CD4-positive, alpha-beta T cell treated with Interleukin-4 for 1 hour (primary cell): Measurements from ENCODE around the gene ZFPM1.

ENCODE experiments used
- DNase-seq, 2 donors: peaks; one replicate each; pipeline ENCODE4 v3.0.0-alpha.2; 2020 to 2022

ZFPM1 gene

DNA sequence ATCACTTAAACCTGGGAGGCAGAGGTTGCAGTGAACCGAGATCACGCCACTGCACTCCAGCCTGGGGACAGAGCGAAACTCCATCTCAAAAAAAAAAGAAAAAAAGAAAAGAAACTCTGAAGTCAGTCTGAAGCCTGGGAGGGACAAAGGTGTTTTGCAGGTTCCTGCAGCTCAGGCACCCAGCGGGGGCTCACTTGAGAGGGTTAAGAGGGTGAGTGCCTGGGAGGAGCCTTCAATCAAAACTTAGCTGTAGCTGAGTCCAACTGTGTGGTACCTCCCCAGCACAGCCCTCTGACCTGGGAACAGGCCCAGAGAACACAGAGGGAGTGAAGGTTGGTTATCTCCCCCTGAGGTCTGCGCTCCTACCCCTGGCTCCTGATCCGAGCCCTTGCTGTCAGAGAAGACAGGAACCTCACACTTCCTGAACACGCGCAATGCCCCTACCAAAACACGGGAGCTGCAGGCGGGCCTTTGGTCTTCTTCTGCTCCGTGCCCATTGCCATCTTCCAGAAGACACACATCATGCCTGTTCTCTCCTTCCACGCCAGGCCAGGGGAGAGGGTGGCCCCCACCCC is 96.7 kb downstream of the ZFPM1 start:
- DNase-seq = no peak

DNA sequence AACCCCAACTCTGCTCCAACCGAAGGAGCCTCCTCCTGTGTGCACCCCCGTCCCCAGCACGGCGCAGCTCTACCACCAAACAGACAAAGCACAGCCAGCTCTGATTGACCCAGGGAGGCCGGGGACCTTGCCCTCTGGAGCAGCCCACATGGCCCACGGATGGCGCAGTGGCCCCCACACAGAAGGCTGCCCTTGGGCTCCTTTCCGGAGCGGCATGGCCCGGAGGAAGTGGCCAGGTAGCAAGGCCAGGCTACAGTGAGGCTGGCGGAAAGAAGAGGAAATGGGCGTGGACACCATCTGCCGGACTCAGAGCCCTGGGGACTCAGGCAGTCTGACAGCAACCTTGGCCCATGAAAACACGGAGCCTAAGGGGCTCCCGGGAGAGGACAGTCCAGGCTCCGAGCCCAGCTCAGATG is 97.2 kb downstream of the ZFPM1 start:
- DNase-seq = no peak

DNA sequence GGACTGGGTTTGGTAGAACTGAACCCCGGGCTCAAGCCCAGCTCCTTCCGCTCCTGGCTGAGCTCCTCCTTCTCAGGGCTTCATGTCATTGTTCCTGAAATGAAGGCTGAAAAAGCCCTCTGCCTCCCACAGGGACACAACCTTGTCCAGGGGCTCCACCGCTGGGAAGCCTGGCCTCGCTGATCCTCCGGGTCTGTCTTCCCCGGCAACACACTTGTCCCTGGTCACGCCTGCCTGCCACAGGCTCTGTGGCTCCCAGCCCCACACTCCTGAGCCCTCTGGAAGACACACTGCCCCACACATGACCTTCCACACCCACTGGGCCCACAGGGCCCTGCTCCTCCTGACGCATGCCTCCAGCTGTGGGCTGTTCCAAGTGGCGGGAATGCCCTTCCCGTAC is 99.1 kb downstream of the ZFPM1 start:
- DNase-seq = no peak

- DNase-seq = no peak
Observed at GRCh38 chr16:88552815-88553214, 99.7 kb downstream of the ZFPM1 start.

- DNase-seq = no peak
Observed at GRCh38 chr16:88553739-88554138, 100.7 kb downstream of the ZFPM1 start.

DNA sequence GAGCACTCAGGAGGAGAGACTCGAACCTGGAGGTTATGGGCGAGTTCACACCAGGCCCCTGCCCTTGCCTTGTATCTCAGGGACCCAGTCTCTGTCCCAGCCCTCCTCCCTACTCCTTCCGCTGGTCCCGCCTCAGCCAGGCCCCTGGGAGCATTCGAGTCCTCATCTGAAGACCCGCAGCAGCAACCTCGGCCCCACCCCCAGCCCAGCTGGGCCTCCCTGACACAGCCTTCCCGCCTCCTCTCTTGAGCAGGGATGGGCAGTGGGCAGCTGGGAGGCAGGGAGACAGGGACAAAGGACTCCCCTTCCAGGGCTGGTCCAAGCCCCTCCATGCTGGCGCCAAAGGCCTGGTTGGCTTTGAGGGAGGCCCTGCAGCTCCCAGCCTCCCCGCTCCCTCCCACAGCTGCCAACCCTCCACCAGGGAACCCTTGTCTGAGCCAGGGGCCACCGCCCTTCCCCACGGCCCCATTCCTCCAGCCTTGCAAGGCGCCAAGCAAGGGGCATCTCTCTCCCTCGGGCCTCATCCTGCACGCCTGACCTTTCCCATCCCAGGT is 101.7 kb downstream of the ZFPM1 start:
- DNase-seq = no peak

GRCh38 chr16:88556294-88556988 is 103.4 kb downstream of the ZFPM1 start:
- no peak for DNase-seq

DNA sequence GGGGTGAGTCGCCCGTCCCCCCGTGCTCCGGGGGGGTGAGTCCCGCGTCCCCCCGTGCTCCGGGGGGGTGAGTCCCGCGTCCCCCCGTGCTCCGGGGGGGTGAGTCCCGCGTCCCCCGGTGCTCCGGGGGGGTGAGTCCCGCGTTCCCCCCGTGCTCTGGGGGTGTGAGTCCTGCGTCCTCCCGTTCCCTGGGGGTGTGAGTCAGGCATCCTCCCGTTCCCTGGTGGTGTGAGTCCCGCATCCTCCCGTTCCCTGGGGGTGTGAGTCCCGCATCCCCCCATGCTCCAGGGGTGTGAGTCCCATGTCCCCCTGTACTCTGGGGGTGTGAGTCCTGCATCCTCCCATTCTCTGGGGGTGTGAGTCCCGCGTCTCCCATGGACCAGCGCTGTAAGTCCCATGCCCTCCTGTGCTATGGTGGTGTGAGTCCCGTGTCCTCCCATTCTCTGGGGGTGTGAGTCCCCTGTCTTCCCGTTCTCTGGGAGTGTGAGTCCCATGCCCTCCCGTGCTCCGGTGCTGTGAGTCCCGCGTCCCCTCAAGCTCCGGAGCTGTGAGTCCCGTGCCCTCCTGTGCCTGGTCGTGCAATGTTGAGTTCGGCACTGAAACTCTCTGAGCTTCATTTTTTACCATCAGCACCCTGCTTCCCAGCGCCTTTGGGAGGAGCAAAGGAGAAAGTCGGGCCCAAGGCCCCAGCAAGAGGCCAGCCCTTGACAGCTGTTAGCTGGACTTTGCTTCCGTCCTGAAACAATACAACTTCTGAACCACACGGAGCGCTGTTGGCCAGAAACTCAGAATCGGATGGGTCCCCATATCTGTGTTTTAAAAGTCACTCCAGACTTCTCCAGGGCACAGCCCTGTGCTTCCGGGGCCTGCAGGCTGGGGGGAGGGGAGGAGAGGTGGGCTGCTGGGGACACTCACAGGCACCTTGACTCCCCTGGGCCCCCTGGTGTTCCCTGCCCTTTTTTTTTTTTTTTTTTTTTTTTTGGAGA is 105.7 kb downstream of the ZFPM1 start:
- peak; percentile 22 to 28 for DNase-seq

- no peak for DNase-seq
Observed at GRCh38 chr16:88560714-88561484, 107.8 kb downstream of the ZFPM1 start.

- DNase-seq = peak; percentile 65
Observed at GRCh38 chr16:88561485-88562359, 108.6 kb downstream of the ZFPM1 start.

- no peak for DNase-seq
Observed at GRCh38 chr16:88566158-88566557, 113.1 kb downstream of the ZFPM1 start.

DNA sequence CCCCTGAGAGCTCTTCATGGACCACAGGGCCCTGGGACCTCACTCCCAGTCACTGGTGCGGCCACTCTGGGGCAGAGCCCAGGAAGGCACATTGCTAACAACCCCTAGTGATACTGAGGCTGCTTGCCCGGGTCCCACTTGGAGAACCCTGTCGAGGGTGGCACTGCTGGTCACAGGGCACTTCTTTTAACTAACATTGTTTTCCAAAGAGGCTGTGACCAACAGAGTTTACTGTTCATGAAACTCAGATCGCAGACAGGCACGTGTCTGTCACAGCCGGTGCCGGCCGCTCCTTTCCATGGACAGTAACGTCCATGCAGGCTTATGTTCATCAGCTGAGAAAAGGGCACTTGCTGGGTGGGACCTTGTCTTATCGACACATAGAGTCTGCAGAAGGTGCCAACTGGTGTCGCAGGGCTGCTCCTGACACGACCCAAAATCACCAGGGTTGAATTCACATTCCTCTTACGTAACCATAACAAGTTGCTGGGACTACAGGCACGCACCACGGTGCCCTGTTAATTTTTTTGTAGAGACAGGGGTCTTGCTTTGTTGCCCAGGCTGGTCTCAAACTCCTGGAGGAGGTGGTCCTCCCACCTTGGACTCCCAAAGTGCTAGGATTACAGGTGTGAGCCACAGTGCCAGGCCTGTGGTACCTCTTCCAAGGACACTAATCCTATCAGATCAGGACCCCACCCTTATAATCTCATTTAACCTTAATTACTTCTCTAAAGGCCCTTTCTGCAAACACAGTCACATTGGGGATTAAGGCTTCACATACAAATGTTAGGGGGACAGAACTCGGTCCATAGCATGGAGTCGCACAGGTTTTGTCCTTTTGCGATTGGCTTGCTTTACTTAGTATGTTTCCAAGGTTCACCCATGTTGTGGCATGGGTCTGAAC is 115.9 kb downstream of the ZFPM1 start:
- no peak for DNase-seq

- DNase-seq = no peak
Observed at GRCh38 chr16:88569614-88569984, 116.5 kb downstream of the ZFPM1 start.

DNA sequence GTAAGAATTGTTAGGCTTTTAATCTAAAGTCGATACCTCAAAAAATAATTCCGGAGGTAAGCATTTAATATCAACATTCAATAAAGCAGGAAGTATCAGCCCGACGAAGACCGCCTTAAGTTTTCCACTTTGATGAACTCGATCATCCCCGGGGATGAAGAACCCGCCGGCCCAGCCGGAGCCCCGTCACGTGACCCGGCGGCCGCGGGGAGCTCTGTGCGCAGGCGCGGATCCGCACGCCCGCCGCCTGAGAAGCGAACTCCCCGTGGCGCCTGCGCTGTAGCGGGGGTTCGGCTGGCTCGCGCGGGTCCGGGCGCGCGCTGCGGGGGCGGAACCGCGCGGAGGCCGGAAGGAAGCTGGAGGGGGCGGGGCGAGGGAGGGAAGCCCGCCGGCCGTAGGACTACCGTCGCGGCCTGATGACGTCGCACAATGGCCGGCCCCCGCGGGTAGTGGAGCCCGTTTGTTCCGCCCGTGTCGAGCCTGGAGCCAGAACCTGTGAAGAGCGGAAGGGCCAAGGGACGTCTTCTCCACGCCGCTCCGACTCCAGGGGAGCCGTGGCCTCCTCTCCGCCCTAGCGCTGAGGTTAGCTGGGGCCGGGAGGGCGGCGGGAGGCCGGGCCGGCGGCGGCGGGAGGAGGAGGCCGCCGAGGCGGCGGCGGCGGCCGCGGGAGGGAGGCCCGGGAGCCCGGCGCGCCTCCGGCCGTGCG is 117.1 kb downstream of the ZFPM1 start, which contains the start of gene ZC3H18:
Gene ZC3H18, plus strand, starts transcription at position 419 of the 706 bp plus-strand sequence. CDS start 6,721 bp downstream, outside the sequence.
- peak; percentile 96 to 97 for DNase-seq

DNA sequence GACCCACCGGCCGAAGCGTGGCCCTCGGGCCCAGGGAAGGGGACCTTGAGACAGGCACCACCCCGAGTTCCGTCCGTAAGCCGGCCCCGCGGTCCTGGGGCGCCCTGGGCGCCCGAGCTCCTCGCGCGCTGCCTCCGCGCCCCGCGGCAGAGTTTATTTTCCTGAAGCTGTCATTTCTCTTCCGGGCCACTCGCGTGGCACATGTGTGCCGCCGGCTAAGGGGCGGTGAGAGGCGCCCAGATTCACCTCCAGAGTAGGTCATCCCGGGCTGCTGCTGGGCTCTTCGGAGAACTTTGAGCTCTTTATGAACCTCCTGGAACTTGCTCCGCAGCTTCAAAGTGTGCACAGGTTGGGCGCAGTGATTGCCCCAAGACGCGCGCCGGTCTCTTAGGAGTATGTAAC is 117.6 kb downstream of the ZFPM1 start:
- peak; percentile 29 to 47 for DNase-seq

GRCh38 chr16:88575251-88575650 is 122.2 kb downstream of the ZFPM1 start:
- DNase-seq = no peak

GRCh38 chr16:88576307-88576706 is 123.2 kb downstream of the ZFPM1 start:
- no peak for DNase-seq

DNA sequence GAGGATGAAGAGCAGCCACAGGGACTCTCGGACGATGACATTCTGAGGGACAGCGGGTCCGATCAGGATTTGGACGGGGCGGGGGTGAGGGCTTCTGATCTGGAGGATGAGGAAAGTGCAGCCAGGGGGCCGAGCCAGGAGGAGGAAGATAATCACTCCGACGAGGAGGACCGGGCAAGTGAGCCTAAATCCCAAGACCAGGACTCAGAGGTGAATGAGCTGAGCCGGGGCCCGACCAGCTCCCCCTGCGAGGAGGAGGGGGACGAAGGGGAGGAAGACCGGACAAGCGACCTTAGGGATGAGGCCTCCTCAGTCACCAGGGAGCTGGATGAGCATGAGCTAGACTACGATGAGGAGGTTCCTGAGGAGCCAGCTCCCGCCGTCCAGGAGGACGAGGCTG is 124.1 kb downstream of the ZFPM1 start:
- no peak for DNase-seq
